H9 (cell line): ENCODE results near the gene CHCHD3. TPM values are rescaled to one million over a fixed set of nuclear protein-coding genes. Genes with fewer than 3 reads are reported as not detected.

Source experiments
- DNase-seq: peaks from one replicate; pipeline ENCODE4 v3.0.0-alpha.2; 2017
- H2AFZ ChIP-seq: one replicate; pipeline ENCODE4 v1.6.1; 2013; ENCODE audit warnings: mild to moderate bottlenecking, low read length, control low read depth, moderate library complexity
- H2AK5ac ChIP-seq: 2 replicates; pipeline ENCODE4 v1.6.1; 2013; ENCODE audit warnings: low read length, control low read depth, mixed read lengths; ENCODE audit not compliant: insufficient read length
- H2BK120ac ChIP-seq: one replicate; pipeline ENCODE4 v1.6.1; 2013; ENCODE audit warnings: low read depth, mild to moderate bottlenecking, low read length, control low read depth, inconsistent platforms; ENCODE audit not compliant: poor library complexity, severe bottlenecking
- H2BK12ac ChIP-seq: 2 replicates; pipeline ENCODE4 v1.6.1; 2013; ENCODE audit warnings: low read length, control low read depth, mixed read lengths, low read depth; ENCODE audit not compliant: insufficient read length
- H2BK15ac ChIP-seq: 2 replicates; pipeline ENCODE4 v1.6.1; 2013; ENCODE audit warnings: low read depth, low read length, control low read depth
- H2BK20ac ChIP-seq: one replicate; pipeline ENCODE4 v1.6.1; 2013; ENCODE audit warnings: low read depth, mild to moderate bottlenecking, low read length, control low read depth, inconsistent platforms; ENCODE audit not compliant: poor library complexity, severe bottlenecking
- H2BK5ac ChIP-seq: 2 replicates; pipeline ENCODE4 v1.6.1; 2013; ENCODE audit warnings: low read length, control low read depth, mixed read lengths; ENCODE audit not compliant: insufficient read length
- H3K14ac ChIP-seq: 2 replicates; pipeline ENCODE4 v1.6.1; 2013; ENCODE audit warnings: low read length, control low read depth; ENCODE audit not compliant: insufficient read depth
- H3K18ac ChIP-seq: 2 replicates; pipeline ENCODE4 v1.6.1; 2013; ENCODE audit warnings: low read depth, mild to moderate bottlenecking, mixed read lengths, low read length, control low read depth; ENCODE audit not compliant: insufficient read length
- H3K23ac ChIP-seq: 2 replicates; pipeline ENCODE4 v1.6.1; 2013; ENCODE audit warnings: low read length, control low read depth, mixed read lengths, low read depth; ENCODE audit not compliant: insufficient read length
- H3K23me2 ChIP-seq: 2 replicates; pipeline ENCODE4 v1.6.1; 2013; ENCODE audit warnings: low read depth, mild to moderate bottlenecking, mixed read lengths, low read length, control low read depth; ENCODE audit not compliant: insufficient read length, poor library complexity, severe bottlenecking
- H3K27ac ChIP-seq: 2 replicates; pipeline ENCODE4 v1.5.1; 2013; ENCODE audit warnings: low read length, control low read depth, mixed read lengths, low read depth; ENCODE audit not compliant: insufficient read length
- H3K27me3 ChIP-seq: 2 replicates; pipeline ENCODE4 v1.6.1; 2013; ENCODE audit warnings: low read length, control low read depth, inconsistent platforms; ENCODE audit not compliant: insufficient read depth
- H3K4ac ChIP-seq: 2 replicates; pipeline ENCODE4 v1.6.1; 2013; ENCODE audit warnings: low read depth, mild to moderate bottlenecking, control low read depth, inconsistent platforms, low read length, moderate library complexity
- H3K4me1 ChIP-seq: 2 replicates; pipeline ENCODE4 v1.6.1; 2013; ENCODE audit warnings: low read length, control low read depth, inconsistent platforms; ENCODE audit not compliant: insufficient read depth
- H3K4me2 ChIP-seq: 2 replicates; pipeline ENCODE4 v1.6.1; 2013; ENCODE audit warnings: low read length, control low read depth, mixed read lengths; ENCODE audit not compliant: insufficient read length, insufficient read depth
- H3K56ac ChIP-seq: 2 replicates; pipeline ENCODE4 v1.6.1; 2013; ENCODE audit warnings: low read depth, mild to moderate bottlenecking, mixed read lengths, low read length, control low read depth; ENCODE audit not compliant: insufficient read length
- H3K79me1 ChIP-seq: 2 replicates; pipeline ENCODE4 v1.6.1; 2013; ENCODE audit warnings: low read depth, mild to moderate bottlenecking, moderate library complexity, low read length, control low read depth, inconsistent platforms; ENCODE audit not compliant: insufficient read depth, poor library complexity, severe bottlenecking
- H3K79me2 ChIP-seq: 2 replicates; pipeline ENCODE4 v1.6.1; 2013; ENCODE audit warnings: low read length, control low read depth, inconsistent platforms; ENCODE audit not compliant: insufficient read depth
- H3K9ac ChIP-seq: 2 replicates; pipeline ENCODE4 v1.6.1; 2013; ENCODE audit warnings: low read length, control low read depth, mixed read lengths; ENCODE audit not compliant: insufficient read length; ENCODE audit errors: extremely low read depth
- H3K9me3 ChIP-seq: one replicate; pipeline ENCODE4 v1.6.1; 2013; ENCODE audit warnings: low read depth, low read length, inconsistent platforms; ENCODE audit not compliant: control insufficient read depth
- H3T11ph ChIP-seq: one replicate; pipeline ENCODE4 v1.6.1; 2013; ENCODE audit warnings: mild to moderate bottlenecking, low read length, control low read depth, inconsistent platforms
- H4K20me1 ChIP-seq: one replicate; pipeline ENCODE4 v1.6.1; 2013; ENCODE audit not compliant: control insufficient read depth, insufficient read length, insufficient read depth
- H4K5ac ChIP-seq: 2 replicates; pipeline ENCODE4 v1.6.1; 2013; ENCODE audit warnings: low read depth, mild to moderate bottlenecking, mixed read lengths, low read length, control low read depth; ENCODE audit not compliant: insufficient read length
- H4K8ac ChIP-seq: replicated peaks from 2 replicates; pipeline ENCODE4 v1.6.1; 2013; ENCODE audit warnings: low read length, control low read depth, mixed read lengths, low read depth; ENCODE audit not compliant: insufficient read length
- H4K91ac ChIP-seq: 2 replicates; pipeline ENCODE4 v1.6.1; 2013; ENCODE audit warnings: low read depth, mild to moderate bottlenecking, moderate library complexity, mixed read lengths, low read length, control low read depth; ENCODE audit not compliant: insufficient read length
- H3K27ac Mint-ChIP-seq, 3 experiments: 2 replicates in 2 of 3; 3 replicates in 1 of 3; pipeline ENCODE4 v1.8.0; 2020 to 2021; ENCODE audit warnings: mixed read lengths in 3 of 3, mild to moderate bottlenecking in 1 of 3, moderate library complexity in 1 of 3
- H3K27me3 Mint-ChIP-seq: 2 replicates; pipeline ENCODE4 v1.8.0; 2021; ENCODE audit warnings: low read depth, mild to moderate bottlenecking, moderate library complexity, mixed read lengths
- H3K36me3 Mint-ChIP-seq, 3 experiments: 2 replicates in 2 of 3; 3 replicates in 1 of 3; pipeline ENCODE4 v1.8.0; 2020 to 2021; ENCODE audit warnings: low read depth in 3 of 3, mixed read lengths in 3 of 3; ENCODE audit not compliant: insufficient read depth in 1 of 3
- H3K4me1 Mint-ChIP-seq, 2 experiments: 2 replicates each; pipeline ENCODE4 v1.8.0; 2020; ENCODE audit warnings: mixed read lengths in 2 of 2
- H3K4me3 Mint-ChIP-seq, 2 experiments: 2 replicates in 1 of 2; 3 replicates in 1 of 2; pipeline ENCODE4 v1.8.0; 2020 to 2021; ENCODE audit warnings: mild to moderate bottlenecking in 2 of 2, mixed read lengths in 2 of 2, moderate library complexity in 1 of 2
- H3K9me3 Mint-ChIP-seq, 2 experiments: 2 replicates in 1 of 2; 3 replicates in 1 of 2; pipeline ENCODE4 v1.8.0; 2020; ENCODE audit warnings: mild to moderate bottlenecking in 2 of 2, mixed read lengths in 2 of 2, moderate library complexity in 1 of 2
- WGBS: extraction: QIAGEN DNeasy Blood & Tissue Kit; methylation state at CpG from one replicate; pipeline ENCODE4 v1.1.7; 2013; ENCODE audit warnings: missing lambda C conversion rate, low lambda C conversion rate, mixed read lengths; ENCODE audit not compliant: insufficient read length; ENCODE audit errors: extremely low coverage; 5-methylcytosine and 5-hydroxymethylcytosine counted together
- total RNA-seq: library from RNA; stranded (reverse); gene quantifications from 2 replicates; pipeline ENCODE4 v1.2.1, GENCODE V29; 2021
- TF ChIP-seq, protein P1 (sequence below): fragments of 200-600 bp; sonication (generic); conservative IDR thresholded peaks from 3 replicates; pipeline ENCODE4 v1.8.0; 2021; ENCODE audit warnings: antibody characterized with exemption, mild to moderate bottlenecking

Gene CHCHD3
- total RNA-seq, 1 experiment from 2014 or later = 104 TPM

DNA sequence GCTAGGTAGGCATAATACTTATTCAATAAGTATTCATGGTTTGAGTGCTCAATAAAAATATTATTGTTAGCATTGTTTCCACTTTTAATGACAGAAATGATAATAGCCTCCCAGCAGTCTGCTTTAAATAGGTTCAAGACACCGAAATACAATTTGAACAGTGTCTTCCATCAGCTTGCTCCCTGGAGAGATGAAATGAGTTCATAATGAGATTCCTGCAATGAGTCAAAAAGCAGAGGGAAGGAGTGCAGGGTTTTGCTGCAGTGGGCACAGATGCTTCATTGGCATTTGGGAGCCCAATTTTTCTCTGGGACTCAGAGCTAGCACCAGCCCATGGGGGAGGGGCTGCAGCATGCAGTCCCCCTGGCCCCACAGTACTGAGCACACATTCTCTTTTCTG, 32.6 kb upstream of the CHCHD3 start:
- peaks cover 11 to 16% of the 10 kb centered on the region in 2 experiments for H3K9me3 Mint-ChIP-seq
- H2AK5ac ChIP-seq = no peak overlapping the region
- no peak overlapping the region for H3K56ac ChIP-seq
- H2BK20ac ChIP-seq = no peak overlapping the region
- no peak overlapping the region for H3T11ph ChIP-seq
- no peak overlapping the region for H3K27ac ChIP-seq
- no peaks in the 10 kb centered on the region for H3K79me2 ChIP-seq
- H2BK120ac ChIP-seq = no peak overlapping the region
- peaks cover 6% of the 10 kb centered on the region; the same call in 1 of the 2 replicates for H3K4me1 ChIP-seq
- H4K5ac ChIP-seq = no peak overlapping the region
- H3K27ac Mint-ChIP-seq = no peak overlapping the region
- no peaks in the 10 kb centered on the region for H3K79me1 ChIP-seq
- no peak overlapping the region for H3K18ac ChIP-seq
- no peak overlapping the region for H3K4me3 Mint-ChIP-seq
- TF ChIP-seq, protein P1, sequence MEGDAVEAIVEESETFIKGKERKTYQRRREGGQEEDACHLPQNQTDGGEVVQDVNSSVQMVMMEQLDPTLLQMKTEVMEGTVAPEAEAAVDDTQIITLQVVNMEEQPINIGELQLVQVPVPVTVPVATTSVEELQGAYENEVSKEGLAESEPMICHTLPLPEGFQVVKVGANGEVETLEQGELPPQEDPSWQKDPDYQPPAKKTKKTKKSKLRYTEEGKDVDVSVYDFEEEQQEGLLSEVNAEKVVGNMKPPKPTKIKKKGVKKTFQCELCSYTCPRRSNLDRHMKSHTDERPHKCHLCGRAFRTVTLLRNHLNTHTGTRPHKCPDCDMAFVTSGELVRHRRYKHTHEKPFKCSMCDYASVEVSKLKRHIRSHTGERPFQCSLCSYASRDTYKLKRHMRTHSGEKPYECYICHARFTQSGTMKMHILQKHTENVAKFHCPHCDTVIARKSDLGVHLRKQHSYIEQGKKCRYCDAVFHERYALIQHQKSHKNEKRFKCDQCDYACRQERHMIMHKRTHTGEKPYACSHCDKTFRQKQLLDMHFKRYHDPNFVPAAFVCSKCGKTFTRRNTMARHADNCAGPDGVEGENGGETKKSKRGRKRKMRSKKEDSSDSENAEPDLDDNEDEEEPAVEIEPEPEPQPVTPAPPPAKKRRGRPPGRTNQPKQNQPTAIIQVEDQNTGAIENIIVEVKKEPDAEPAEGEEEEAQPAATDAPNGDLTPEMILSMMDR = no peak
- peaks cover 0 to 14% (median 8%) of the 10 kb centered on the region in 3 experiments; a peak in 5 of 7 replicates for H3K36me3 Mint-ChIP-seq
- no peak overlapping the region for H3K4me2 ChIP-seq
- H4K8ac ChIP-seq = no peak overlapping the region
- H3K4ac ChIP-seq = no peak overlapping the region
- peaks cover 12 to 22% of the 10 kb centered on the region in 2 experiments for H3K4me1 Mint-ChIP-seq
- H4K20me1 ChIP-seq = no peaks in the 10 kb centered on the region
- H3K9ac ChIP-seq = no peak overlapping the region
- DNase-seq = no peak
- no peak overlapping the region for H2BK5ac ChIP-seq
- no peak overlapping the region for H2AFZ ChIP-seq
- no peaks in the 10 kb centered on the region for H3K27me3 ChIP-seq
- H2BK15ac ChIP-seq = no peak overlapping the region
- H3K23ac ChIP-seq = no peak overlapping the region
- H3K9me3 ChIP-seq = no peaks in the 10 kb centered on the region
- no peak overlapping the region for H4K91ac ChIP-seq
- no peak overlapping the region for H3K14ac ChIP-seq
- no peaks in the 10 kb centered on the region; the same call in 1 of the 2 replicates for H3K27me3 Mint-ChIP-seq
- H3K23me2 ChIP-seq = no peaks in the 10 kb centered on the region
- WGBS = no CpG with 5 or more reads among the region's 1 CpG
- no peak overlapping the region for H2BK12ac ChIP-seq
